Keratinocyte (primary cell): ENCODE results near the gene VAV2.

Source experiments
- EZH2 ChIP-seq: IDR thresholded peaks from one replicate; pipeline ENCODE4 v1.6.1; 2012; ENCODE audit warnings: inconsistent platforms, mild to moderate bottlenecking, low read length, moderate library complexity
- TF ChIP-seq, protein P1 (sequence below), 3 experiments: IDR thresholded peaks in 1 of 3; conservative IDR thresholded peaks in 1 of 3; optimal IDR thresholded peaks in 1 of 3; 2 replicates in 2 of 3; 3 replicates in 1 of 3; pipeline versions ENCODE3 to v1.5.1; 2011; ENCODE audit warnings: low read length in 3 of 3, mild to moderate bottlenecking in 3 of 3, moderate library complexity in 2 of 3, control low read depth in 1 of 3, inconsistent platforms in 1 of 3; ENCODE audit not compliant: insufficient read depth in 2 of 3; ENCODE audit errors: extremely low read depth in 1 of 3

DNA sequence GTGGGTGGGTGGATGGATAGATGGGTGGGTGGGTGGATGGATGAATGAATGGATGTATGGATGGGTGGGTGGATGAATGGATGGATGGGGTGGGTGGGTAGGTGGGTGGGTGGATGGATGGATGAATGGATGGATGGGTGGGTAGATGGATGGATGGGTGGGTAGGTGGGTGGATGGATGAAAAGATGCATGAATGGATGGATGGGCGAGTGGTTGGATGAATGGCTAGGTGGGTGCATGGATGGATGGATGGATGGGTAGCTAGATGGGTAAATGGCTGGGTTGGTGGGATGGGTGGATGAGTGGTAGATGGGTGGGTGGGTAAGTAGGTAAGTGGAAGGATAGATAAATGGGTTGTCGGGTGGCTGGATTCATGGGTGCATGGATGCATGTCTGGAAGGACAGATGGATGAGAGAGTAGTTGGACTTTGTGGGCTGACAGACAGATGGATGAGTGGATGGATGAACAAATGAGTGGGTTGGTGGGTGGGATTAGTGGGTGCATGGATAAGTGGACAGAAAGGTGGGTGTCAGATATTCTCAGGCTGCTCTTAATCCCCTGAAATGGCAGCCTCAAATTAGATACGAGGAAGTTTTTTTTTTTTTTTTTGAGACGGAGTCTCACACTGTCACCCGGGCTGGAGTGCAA is 153.1 kb downstream of the VAV2 start:
- TF ChIP-seq, protein P1, sequence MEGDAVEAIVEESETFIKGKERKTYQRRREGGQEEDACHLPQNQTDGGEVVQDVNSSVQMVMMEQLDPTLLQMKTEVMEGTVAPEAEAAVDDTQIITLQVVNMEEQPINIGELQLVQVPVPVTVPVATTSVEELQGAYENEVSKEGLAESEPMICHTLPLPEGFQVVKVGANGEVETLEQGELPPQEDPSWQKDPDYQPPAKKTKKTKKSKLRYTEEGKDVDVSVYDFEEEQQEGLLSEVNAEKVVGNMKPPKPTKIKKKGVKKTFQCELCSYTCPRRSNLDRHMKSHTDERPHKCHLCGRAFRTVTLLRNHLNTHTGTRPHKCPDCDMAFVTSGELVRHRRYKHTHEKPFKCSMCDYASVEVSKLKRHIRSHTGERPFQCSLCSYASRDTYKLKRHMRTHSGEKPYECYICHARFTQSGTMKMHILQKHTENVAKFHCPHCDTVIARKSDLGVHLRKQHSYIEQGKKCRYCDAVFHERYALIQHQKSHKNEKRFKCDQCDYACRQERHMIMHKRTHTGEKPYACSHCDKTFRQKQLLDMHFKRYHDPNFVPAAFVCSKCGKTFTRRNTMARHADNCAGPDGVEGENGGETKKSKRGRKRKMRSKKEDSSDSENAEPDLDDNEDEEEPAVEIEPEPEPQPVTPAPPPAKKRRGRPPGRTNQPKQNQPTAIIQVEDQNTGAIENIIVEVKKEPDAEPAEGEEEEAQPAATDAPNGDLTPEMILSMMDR (optimal IDR thresholded peaks at IDR 0.05 in 1 of 3, IDR thresholded peaks at IDR 0.05 in 1 of 3, conservative IDR thresholded peaks at IDR 0.05 in 1 of 3; ENCODE audit: extremely low read depth in 1 of 3, insufficient read depth in 2 of 3, low read length in 3 of 3) = no peak
- no peak for TF ChIP-seq EZH2
